Effector memory CD4-positive, alpha-beta T cell (primary cell): ENCODE data around the gene SUSD2.
"Not testable (repeated sequence)": the region's sequence is repeated elsewhere in the genome, so short reads cannot be mapped to it uniquely, and the experiment has no call there.

ENCODE experiments used
- DNase-seq, 3 donors: peaks; one replicate each; pipeline ENCODE4 v3.0.0-alpha.2; 2020
- H3K27ac ChIP-seq: 2 replicates; pipeline ENCODE4 v1.7.0; 2013; ENCODE audit warnings: mild to moderate bottlenecking, low read length, moderate library complexity; ENCODE audit not compliant: insufficient read depth, poor library complexity, severe bottlenecking
- H3K27me3 ChIP-seq: replicated peaks from 2 replicates; pipeline ENCODE4 v1.7.0; 2013; ENCODE audit warnings: mild to moderate bottlenecking, low read length; ENCODE audit not compliant: insufficient read depth, control insufficient read depth, poor library complexity, severe bottlenecking
- H3K36me3 ChIP-seq: 2 replicates; pipeline ENCODE4 v1.7.0; 2013; ENCODE audit warnings: mild to moderate bottlenecking, low read length, moderate library complexity; ENCODE audit not compliant: control insufficient read depth, insufficient read depth
- H3K4me1 ChIP-seq: 2 replicates; pipeline ENCODE4 v1.7.0; 2013; ENCODE audit warnings: low read length, mild to moderate bottlenecking; ENCODE audit not compliant: control insufficient read depth, insufficient read depth, poor library complexity, severe bottlenecking
- H3K4me3 ChIP-seq: 2 replicates; pipeline ENCODE4 v1.7.0; 2013; ENCODE audit warnings: low read length, low read depth, mild to moderate bottlenecking; ENCODE audit not compliant: insufficient read depth, poor library complexity, severe bottlenecking
- H3K9me3 ChIP-seq: 2 replicates; pipeline ENCODE4 v1.7.0; 2013; ENCODE audit warnings: mild to moderate bottlenecking, low read length, moderate library complexity; ENCODE audit not compliant: control insufficient read depth

Gene SUSD2

GRCh38 chr22:24181996-24182899 lies 961 bp downstream of the SUSD2 start:
- no peak for DNase-seq
- H3K36me3 ChIP-seq: peaks cover 10% of the 10 kb centered on the region
- no peaks in the 10 kb centered on the region for H3K4me1 ChIP-seq
- no peaks in the 10 kb centered on the region for H3K27me3 ChIP-seq
- H3K27ac ChIP-seq: no peak overlapping the region
- no peak overlapping the region for H3K4me3 ChIP-seq
- H3K9me3 ChIP-seq: no peaks in the 10 kb centered on the region

GRCh38 chr22:24182900-24183246 lies 1.6 kb downstream of the SUSD2 start:
- not testable (repeated sequence) for H3K27ac ChIP-seq, H3K4me1 ChIP-seq, H3K4me3 ChIP-seq, DNase-seq, H3K27me3 ChIP-seq, H3K36me3 ChIP-seq, H3K9me3 ChIP-seq

GRCh38 chr22:24183321-24184031 lies 2.2 kb downstream of the SUSD2 start:
- H3K4me3 ChIP-seq: no peak overlapping the region
- H3K27me3 ChIP-seq: no peaks in the 10 kb centered on the region
- DNase-seq: no peak

GRCh38 chr22:24184057-24184798 lies 2.9 kb downstream of the SUSD2 start:
- Histone ChIP-seq H3K27me3 (no peaks in the 10 kb centered on the region), H3K36me3 (no peaks in the 10 kb centered on the region), H3K4me3 (no peak overlapping the region), H3K27ac (no peak overlapping the region), H3K9me3 (no peaks in the 10 kb centered on the region), H3K4me1 (no peaks in the 10 kb centered on the region)
- no peak for DNase-seq

More at GRCh38 chr22:24183321-24184031, 2.2 kb downstream of the SUSD2 start:
- Histone ChIP-seq H3K9me3 (no peaks in the 10 kb centered on the region), H3K4me1 (no peaks in the 10 kb centered on the region), H3K36me3 (no peaks in the 10 kb centered on the region), H3K27ac (no peak overlapping the region)

GRCh38 chr22:24185001-24185500 lies 3.8 kb downstream of the SUSD2 start:
- no peaks in the 10 kb centered on the region for H3K4me1 ChIP-seq
- H3K27me3 ChIP-seq: no peaks in the 10 kb centered on the region
- H3K9me3 ChIP-seq: no peaks in the 10 kb centered on the region
- H3K27ac ChIP-seq: no peak overlapping the region
- no peak overlapping the region for H3K4me3 ChIP-seq
- DNase-seq: no peak
- H3K36me3 ChIP-seq: no peaks in the 10 kb centered on the region

GRCh38 chr22:24185501-24186351 lies 4.4 kb downstream of the SUSD2 start:
- Histone ChIP-seq H3K4me3 (no peak overlapping the region), H3K36me3 (no peaks in the 10 kb centered on the region), H3K27me3 (no peaks in the 10 kb centered on the region), H3K9me3 (no peaks in the 10 kb centered on the region), H3K4me1 (no peaks in the 10 kb centered on the region), H3K27ac (no peak overlapping the region)
- DNase-seq: no peak

- Histone ChIP-seq H3K27ac (no peak overlapping the region), H3K4me3 (no peak overlapping the region), H3K27me3 (no peaks in the 10 kb centered on the region), H3K36me3 (no peaks in the 10 kb centered on the region), H3K4me1 (no peaks in the 10 kb centered on the region), H3K9me3 (no peaks in the 10 kb centered on the region)
- DNase-seq: no peak
Observed at GRCh38 chr22:24186352-24186740, 5.1 kb downstream of the SUSD2 start.

GRCh38 chr22:24186892-24187670 lies 5.8 kb downstream of the SUSD2 start:
- Histone ChIP-seq H3K4me1 (no peaks in the 10 kb centered on the region), H3K4me3 (no peak overlapping the region), H3K27ac (no peak overlapping the region), H3K36me3 (no peaks in the 10 kb centered on the region), H3K9me3 (no peaks in the 10 kb centered on the region), H3K27me3 (no peaks in the 10 kb centered on the region)
- no peak for DNase-seq
